Stimulated activated CD8-positive, alpha-beta memory T cell treated with anti-CD3 and anti-CD28 coated beads, Interleukin-7, amount 100 ng/mL, for 4 hours (primary cell): ENCODE results near the gene ATP5F1E.

Experiments used
- DNase-seq, 2 donors: peaks; one replicate each; pipeline ENCODE4 v3.0.0-alpha.2; 2020; ENCODE audit warnings: low read depth in 2 of 2

ATP5F1E gene

DNA sequence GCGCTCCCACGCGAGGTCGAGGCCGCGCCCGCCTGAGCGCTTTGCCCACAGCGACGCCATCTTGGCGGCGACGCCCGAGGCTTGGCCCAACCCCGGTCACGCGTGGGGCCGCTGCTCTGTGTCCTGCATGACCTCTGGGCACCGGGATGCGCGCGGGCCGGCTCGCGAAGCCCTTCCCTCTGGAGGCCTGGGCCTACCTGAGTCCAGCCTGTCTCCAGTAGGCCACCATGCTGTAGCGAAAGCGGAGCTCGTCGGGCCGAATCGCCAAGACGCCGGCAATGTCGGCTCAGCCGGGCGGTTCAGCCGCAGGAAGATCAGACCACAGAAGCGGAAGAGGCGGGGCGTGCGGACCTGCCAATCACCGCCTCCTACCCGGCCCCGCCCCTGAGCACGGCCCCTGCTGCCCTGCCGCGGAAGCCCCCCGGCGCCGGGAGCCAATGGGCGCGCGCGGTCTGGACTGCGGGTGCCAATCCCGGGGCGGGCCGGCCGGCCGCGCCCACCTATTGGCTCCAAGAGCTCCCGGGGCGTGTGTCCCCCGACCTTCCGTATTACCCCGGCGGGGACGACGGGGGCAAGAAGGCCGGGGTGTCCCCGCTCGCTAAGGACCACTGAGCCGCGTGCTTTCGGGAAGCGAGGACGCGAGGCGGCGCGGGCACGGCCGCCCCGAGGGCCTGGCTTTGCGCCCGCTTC, at the start of gene ATP5F1E:
ATP5F1E (minus strand) TSS at position 313 of the 690 bp plus-strand sequence; CDS start at position 229, 84 bp downstream.
- peak; percentile 90 to 99 for DNase-seq

DNA sequence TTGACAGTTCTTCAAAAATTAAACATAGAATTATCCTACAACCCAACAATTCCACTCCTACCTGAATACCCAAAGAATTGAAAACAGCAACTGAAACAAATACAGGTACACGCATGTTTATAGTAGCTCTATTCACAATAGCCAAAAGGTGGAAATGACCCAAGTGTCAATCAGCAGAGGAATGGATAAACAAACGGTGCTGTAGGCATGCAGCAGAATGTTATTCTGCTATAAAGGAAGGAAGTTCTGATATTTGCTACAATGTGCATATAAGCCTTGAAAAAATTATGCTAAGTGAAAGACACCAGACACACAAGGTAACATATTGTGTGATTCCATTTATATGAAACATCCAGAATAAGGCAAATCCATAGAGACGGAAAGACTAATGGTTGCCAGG, 48.9 kb upstream of the ATP5F1E start:
- DNase-seq, result no peak

DNA sequence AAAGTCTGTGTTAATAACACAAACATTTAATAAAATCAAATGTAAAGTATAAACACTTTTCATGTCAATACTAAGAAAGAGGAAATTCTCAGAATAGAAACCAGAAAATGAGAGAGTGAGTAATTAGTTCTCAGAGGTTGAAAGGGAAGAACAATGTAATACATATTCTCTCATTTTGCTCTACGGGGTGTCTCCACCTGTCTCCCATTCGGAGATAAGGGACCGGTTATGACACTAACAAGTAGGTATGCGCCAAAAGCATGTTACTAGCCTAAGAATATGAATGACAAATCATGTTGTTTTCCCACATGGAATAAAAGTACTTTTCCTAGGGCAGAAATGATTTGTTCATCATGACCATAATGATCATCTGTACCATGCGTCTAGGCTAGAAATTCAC, 46.1 kb upstream of the ATP5F1E start:
- no peak for DNase-seq

DNA sequence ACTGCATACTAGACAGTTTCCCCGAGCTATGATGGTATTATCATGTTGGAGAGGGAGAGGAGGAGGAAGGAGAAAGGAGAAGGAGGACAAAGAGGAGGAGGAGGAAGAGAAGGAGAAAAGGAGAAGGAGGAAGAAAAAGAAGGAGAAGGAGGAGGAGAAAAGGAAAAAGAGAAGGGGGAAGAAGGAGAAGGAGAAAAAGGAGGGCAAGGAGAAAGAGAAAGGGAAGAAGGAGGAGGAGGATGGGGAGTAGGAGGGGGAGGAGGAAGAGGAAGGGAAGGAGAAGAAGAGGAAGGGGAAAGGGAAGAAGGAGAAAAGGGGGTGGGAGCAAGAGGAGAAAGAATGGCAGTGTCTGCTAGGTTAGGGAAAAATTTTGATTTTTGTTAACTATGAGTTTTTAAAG, 45.6 kb upstream of the ATP5F1E start:
- no peak for DNase-seq

DNA sequence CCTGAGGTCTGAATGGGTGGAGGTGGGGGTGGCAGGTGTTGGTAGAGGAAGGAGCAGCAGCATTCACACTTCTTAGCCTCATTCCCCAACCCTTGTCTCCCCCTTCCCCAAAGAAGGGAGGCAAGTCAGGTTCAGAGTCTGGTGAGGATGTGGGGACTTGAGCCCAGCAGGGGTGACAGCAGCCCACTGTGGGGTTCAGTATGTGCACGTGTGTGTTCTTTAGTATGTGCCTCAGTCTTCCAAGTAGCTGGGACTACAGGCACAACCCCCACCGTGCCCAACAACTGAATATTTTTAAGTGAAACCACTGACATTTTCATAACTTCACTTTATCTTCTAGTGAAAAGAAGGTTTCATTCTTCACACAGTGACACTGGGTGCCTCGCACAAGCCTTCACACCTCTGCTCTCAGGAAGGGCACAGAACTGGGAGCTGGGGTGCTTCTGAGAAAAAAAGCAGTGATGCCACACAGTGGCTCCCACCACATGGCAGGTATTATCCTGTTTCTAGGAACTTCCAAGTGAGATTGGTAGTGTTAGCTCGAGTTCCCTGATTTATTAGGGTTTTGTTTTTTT, 43.9 kb upstream of the ATP5F1E start:
- no peak for DNase-seq

DNA sequence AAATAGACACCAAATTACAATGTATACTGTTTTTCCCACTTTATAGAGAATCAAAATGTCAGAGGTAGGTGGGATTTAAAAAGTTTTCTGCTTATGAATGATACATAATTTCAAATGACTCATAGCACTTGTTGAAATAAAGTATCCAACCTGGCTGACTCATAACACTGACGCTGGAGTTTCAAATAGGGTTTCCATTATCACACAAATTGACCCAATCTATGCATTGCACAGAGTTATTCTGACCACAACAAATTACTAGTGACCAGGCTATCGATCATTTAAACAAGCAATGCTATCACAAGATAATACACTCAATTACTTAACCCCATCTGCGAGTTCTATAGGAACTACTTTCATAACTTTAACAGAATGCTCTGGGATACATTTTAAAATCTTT, 42.3 kb upstream of the ATP5F1E start:
- no peak for DNase-seq

DNA sequence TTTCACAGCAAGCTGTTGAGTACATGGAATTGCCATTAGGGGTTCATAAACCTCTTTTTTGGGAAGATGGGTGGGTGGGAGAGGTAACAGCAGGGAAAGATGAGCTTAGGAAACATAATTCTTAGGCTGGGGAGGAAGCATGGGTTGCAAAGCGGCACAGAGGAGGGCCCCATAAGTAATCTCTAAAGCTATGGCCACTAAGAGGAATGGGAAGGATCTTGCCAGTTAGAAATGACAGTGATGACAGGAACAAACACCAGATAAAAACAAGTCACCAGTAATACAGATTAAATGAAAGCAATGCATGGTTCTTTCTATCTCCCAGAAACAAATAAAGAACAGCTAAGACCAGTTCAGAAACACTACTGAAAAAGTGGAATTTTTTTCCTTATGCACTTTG, 41.4 kb upstream of the ATP5F1E start:
- DNase-seq, result no peak

DNA sequence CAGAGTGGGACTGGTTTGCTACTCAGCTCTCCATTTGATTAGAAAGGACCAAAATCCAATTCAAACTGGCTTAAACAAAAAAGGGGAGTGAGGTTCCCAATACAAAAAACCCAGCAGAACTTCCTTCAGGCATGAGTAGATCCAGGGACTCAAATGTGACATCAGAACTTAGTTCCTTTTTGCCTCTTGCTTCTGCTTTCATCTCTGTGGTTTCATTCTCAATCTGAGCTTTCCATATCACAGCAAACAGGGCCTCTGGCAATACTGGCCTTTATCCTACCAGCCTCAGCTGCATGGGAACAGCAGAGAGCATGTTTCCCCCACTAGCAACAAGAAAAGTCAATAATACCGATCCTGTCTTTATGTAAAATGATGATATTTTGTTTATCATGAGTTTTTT, 39.1 kb upstream of the ATP5F1E start:
- no peak for DNase-seq

DNA sequence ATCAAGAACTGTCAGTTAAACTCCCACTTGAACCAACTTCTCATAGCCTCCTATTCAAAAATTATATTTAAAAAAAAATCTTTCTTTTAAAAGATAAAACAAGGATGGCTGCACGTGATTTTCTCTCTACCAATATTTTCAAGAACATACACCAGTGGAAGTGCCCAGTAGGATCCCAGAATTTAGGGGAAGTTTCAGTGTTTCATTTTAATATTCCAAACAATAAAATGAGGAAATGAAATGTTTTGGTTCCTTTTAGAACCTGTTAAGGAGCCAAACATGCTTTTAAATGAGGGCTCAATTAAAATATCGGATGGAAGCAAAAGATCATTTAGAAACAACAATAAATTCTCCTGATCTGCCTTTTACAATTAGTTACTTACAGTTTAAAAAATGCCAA, 36.9 kb upstream of the ATP5F1E start:
- no peak for DNase-seq

DNA sequence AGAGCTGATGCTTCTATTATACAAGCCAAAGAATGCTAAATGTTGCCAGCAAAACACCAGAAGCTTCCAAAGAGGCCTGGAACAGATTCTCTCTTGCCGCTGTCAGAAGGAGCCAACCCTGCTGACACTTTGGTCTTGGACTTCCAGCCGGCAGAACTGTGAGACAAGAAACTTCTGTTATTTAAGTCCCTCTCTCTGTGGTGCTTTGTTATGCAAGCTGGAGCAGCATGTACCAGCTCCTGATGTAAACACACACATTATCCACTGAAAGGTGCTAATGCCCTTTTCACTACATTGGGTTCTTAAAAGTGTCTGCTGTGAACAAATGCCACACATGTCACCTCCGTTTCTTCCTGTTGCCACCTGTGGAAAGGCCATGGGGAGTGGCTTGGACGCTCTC, 36.4 kb upstream of the ATP5F1E start:
- no peak for DNase-seq

DNA sequence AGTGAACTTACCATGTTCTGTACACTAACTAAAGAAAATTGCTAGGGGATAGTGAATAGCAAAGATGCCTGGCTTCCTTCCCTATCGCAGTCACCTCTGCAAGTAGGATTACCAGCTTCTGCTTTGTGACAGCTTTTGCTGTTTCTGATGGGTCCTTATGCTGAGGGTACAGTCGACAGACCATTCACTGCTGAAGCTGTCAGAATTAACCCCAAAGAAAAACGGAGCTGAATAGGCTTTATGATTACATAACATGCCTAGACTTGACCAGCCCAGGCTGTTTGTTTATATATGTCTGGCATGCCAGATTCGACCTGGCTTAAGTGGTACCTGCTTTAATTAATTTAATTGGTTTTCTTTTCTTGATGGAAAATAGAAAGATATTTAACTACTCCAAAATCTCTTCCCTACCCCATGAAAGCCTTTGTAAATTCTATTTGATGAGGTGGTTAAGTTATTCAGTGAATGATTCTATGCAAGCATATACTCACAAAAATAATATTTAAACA, 32.1 kb upstream of the ATP5F1E start:
- DNase-seq, result no peak

DNA sequence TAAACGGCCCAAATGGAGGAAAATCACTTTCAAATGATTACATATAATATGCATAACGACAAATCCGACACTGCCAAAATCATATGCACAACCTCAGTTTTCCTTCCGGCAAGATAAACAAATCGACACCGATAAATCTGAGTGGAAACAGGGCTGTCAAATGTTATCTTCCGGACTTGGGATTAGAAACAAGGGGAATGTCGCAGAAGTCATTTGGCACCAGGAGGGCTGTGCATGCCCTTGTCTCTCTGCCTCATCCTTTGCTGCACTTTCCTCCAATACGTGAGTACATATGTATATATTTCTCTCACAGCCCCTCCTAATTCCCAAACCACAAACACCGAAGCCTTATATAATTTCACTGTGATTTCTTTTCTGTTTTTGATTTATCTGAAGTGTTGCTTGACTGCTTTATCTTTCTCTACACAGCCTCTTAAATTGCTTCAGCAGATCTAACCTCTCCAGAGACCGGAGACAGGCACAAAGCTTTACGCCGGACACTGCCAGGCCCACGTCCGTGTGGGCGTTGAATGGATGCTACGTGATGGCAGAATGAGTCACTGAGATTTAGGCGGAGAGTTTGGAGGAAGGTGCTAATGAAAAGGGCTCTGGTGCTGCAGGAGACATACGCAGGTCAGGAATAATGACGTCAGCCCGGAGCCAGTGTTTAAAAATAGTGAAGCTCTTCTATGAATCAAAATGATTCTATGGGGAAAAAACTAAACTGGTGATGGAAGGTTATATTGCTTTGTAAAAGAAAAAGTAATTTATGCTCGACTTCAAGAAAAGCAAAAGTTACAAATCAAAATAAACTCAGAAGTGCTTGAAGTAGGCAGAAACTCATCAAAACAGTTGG, 31.5 kb upstream of the ATP5F1E start:
- no peak for DNase-seq

DNA sequence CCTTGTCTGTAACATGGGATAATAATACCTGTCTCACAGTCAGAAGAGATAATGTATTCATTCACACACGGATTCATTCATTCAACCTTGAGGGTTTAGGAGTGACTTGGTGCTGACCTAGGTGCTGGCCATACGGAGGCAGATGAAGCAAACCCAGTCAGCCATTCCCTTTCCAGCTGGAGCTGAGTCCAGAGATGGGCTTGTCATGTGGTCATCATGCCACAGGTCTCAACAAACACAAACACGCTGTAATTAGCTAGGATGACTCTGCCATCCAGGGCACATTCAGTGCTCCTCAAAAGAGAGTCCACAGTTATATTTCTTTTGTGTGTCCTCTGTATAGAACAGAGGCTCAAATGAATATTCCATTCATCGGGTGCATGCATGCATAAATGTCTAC, 29.9 kb upstream of the ATP5F1E start:
- no peak for DNase-seq

DNA sequence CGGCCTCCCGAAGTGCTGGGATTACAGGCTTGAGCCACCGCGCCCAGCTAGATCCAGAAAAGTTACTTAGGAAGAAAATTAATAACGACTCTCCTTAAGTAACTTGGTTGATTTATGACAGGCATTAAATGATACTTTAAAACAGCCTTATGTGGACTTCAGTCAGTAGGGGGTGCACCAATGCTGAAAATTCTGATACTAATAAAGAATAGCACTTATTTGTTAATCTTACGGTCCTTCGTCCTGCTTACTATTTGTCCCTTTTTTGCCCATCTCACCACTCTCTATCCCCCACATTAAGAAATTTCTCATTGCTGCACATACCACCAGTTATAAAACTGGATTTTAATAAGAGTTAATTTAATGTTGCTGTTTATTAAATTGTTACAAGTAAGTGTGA, 23.2 kb upstream of the ATP5F1E start:
- no peak for DNase-seq

DNA sequence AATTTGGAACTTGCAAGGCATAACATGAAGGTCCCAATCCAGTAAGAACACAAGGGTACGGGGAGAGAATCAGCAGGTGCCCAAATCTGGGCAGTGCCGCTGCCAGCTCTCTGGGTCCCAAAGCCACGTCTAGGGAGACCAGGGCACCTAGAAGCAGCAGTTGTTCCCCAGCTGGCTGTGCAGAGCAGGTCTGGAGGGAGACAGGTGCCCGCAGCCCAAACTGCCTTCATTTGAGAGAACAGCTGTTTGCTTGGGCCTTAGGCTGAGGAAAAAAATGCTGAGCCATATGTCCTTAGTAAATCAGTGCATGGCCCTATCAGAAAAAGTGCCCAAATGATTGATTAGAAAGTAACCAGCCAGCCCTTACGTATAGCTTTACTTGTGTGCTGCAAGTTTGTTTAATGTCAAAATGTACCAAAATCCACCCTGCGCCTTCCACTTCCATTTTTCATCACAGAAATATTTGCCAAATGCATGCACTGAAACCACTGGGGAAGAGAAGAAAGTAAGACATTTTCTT, 19.6 kb upstream of the ATP5F1E start:
- DNase-seq, result no peak

DNA sequence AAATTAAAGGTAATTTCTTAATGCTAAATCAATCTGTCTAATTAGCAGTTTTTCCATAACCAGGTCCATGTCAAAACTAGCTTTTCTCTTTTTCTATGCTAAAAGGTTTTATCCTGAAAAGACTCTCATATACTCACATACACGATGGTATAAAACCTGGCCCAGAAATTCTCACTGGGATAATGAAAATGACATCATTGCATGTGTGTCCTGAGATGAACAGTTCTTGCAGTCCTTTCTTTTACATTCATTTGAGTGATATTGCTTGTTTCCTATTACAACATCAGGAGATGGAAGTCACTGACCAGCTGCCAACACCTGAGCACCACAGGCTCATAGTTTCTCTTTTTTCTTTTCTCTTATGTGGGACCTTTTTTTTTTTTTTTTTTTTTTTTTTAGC, 18.3 kb upstream of the ATP5F1E start:
- no peak for DNase-seq

DNA sequence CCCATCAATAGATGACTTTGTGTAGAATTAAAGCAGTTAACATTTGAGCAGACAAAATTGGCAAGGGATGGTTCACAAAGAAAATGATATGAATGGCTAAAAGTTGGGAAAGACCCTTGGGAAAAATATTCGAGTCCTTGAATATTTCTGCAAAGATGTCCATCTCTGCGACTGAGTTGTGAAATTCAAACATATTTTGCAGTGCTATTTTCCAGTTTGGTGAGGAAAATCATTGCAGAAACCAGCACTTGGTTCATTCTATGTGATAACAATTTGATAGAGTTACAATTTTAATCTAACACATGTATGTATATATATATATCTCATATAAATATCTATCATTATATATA, 16.5 kb upstream of the ATP5F1E start:
- DNase-seq, result no peak

DNA sequence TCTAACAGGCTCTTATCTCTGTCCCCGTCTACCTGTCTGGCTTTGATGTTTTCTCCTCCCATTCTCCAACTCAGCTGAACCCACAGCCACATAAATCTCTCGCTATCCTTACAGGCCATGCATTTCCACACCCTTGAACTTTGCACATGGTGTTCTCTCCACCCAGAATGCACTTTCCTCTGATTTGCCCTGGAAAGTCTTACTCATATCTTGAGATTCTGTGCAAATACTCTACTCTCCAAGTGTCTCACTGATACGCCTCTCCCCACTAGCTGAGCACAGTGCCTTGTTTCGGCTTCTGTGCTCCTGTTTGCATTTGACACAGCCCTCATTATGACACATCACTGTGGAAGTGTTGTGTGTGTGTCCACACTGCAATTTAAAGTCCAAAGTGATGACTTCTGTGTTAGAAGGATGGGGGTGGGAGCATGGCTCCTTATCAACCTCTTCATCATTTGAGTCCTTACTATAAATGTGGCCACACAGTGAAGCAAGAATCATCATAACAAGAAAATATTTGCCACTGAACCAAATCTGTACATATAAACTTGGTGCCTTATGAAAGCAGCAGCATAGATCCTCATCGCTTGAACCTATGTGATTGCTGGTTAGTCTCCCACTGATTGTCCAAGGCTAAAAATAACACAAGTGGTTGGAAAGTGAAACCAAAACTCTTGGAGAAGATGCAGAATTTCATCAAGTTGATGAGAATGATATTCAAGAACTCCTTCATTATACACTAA, 16.0 kb upstream of the ATP5F1E start:
- no peak for DNase-seq

DNA sequence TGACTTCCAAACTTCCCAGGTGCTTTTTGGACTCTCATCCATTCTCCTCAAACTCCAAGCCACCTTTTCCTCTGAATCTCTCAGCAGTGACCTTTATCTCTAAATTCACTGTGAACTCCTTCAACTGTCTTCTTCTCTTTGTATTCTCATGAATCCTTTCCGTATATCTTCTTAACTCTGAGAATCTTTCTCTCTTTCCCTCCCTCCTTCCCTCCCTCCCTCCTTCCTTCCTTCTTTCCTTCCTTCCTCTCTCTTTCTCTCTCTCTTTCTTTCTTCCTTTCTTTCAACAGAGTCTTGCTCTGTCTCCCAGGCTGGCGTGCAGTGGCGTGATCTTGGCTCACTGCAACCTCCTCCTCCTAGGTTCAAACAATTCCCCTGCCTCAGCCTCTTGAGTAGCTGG, 14.7 kb upstream of the ATP5F1E start:
- no peak for DNase-seq

DNA sequence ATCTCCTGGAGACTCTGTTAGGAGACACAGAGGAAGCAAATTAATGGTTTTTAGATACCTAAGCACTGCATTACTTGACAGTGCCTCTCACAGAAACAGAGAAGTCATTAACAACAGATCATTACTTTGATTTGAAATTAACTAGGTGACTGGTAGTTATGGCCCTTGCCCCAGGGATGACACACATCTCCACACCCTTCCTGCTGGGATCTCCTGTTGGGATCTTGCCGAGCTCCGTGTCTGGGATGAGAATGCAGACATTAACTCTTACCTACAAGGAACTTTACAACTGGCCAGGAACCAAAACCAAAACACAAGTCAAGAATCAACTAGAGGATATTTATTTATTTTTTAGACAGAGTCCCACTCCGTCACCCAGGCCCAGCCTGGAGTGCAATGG, 12.7 kb upstream of the ATP5F1E start:
- DNase-seq, result no peak

DNA sequence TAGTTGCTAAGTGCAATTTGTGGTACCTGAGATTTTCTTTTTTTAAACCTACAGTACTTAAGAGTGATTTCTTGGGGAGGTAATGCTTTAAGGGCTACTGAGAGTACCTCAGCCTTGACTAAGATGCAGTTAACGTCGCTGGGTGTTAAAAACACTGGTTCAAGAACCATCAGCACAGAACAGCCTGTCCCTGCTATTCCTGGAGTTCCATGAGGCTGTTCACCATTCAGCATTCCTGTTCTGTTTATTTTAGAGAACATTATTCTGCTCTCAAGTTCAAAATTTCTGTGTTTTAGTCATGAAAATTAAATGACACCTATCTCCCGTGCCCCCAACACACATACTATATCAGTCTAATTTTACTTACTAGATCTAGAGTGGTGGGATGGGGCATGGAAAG, 12.2 kb upstream of the ATP5F1E start:
- no peak for DNase-seq

DNA sequence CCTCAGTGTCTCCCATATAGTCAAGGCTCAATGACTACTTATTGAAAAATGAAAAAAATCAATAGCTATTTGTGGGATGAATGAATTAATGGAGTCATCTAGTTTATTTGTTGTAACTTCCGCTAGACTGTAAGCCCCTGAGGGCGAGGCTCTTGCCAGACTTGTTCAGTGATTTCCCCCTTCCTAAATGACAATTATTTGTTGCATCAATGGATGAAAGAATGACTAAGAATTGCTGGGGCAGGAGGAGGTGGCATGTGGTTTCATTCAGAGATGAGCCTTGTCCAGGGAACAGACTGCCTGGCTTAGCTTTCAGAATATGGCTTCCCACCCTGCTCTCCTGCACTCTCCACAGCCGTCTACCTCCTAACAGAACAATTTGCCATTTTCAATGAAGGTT, 11.6 kb upstream of the ATP5F1E start:
- DNase-seq, result no peak
